Endodermal cell (in vitro differentiated cells): Measurements from ENCODE around the gene CRPPA. TPM values are rescaled to one million over a fixed set of nuclear protein-coding genes. Genes with fewer than 3 reads are reported as not detected.

Experiments used
- DNase-seq: peaks from one replicate; pipeline ENCODE4 v3.0.0-alpha.2; 2017
- H3K27ac ChIP-seq: 2 replicates; pipeline ENCODE4 v1.5.1; 2013; ENCODE audit warnings: mild to moderate bottlenecking, low read depth, low read length, moderate library complexity
- H3K27me3 ChIP-seq: 2 replicates; pipeline ENCODE4 v1.6.1; 2013; ENCODE audit warnings: mild to moderate bottlenecking, low read length, moderate library complexity; ENCODE audit not compliant: insufficient read depth, control insufficient read depth, poor library complexity, severe bottlenecking
- H3K36me3 ChIP-seq: 2 replicates; pipeline ENCODE4 v1.7.0; 2013; ENCODE audit warnings: mild to moderate bottlenecking, low read length, moderate library complexity; ENCODE audit not compliant: control insufficient read depth, insufficient read depth
- H3K4me1 ChIP-seq: one replicate; pipeline ENCODE4 v1.7.0; 2013; ENCODE audit warnings: low read length; ENCODE audit not compliant: control insufficient read depth, insufficient read depth
- H3K4me3 ChIP-seq: 2 replicates; pipeline ENCODE4 v1.5.1; 2013; ENCODE audit warnings: mild to moderate bottlenecking, low read length, moderate library complexity
- H3K9ac ChIP-seq: 2 replicates; pipeline ENCODE4 v1.6.1; 2013; ENCODE audit warnings: mild to moderate bottlenecking, low read length, moderate library complexity; ENCODE audit not compliant: poor library complexity, severe bottlenecking; ENCODE audit errors: extremely low read depth
- H3K9me3 ChIP-seq: 2 replicates; pipeline ENCODE4 v1.6.1; 2013; ENCODE audit warnings: mild to moderate bottlenecking, low read length, moderate library complexity; ENCODE audit not compliant: control insufficient read depth
- H3K27ac Mint-ChIP-seq: 2 replicates; pipeline ENCODE4 v1.8.0; 2020; ENCODE audit warnings: mixed read lengths
- H3K27me3 Mint-ChIP-seq: 2 replicates; pipeline ENCODE4 v1.8.0; 2021; ENCODE audit warnings: mild to moderate bottlenecking, mixed read lengths; ENCODE audit not compliant: insufficient read depth
- H3K36me3 Mint-ChIP-seq: 2 replicates; pipeline ENCODE4 v1.8.0; 2020; ENCODE audit warnings: low read depth, mixed read lengths
- H3K4me1 Mint-ChIP-seq: 2 replicates; pipeline ENCODE4 v1.8.0; 2020; ENCODE audit warnings: mixed read lengths
- H3K4me3 Mint-ChIP-seq: 2 replicates; pipeline ENCODE4 v1.8.0; 2020; ENCODE audit warnings: mild to moderate bottlenecking, moderate library complexity, mixed read lengths
- H3K9me3 Mint-ChIP-seq: 2 replicates; pipeline ENCODE4 v1.8.0; 2020; ENCODE audit warnings: mild to moderate bottlenecking, mixed read lengths
- CTCF ChIP-seq: fragments of 200-600 bp; sonication (generic); conservative IDR thresholded peaks from 2 replicates; pipeline ENCODE4 v1.5.0; 2021; ENCODE audit warnings: antibody characterized with exemption, mild to moderate bottlenecking
- WGBS, 2 experiments: methylation state at CpG; one replicate each; pipeline versions ENCODE4 v1.1.5 to v1.1.7; 2013; ENCODE audit warnings: missing lambda C conversion rate in 2 of 2, mixed read lengths in 1 of 2; ENCODE audit not compliant: insufficient coverage in 1 of 2, insufficient read length in 1 of 2; 5-methylcytosine and 5-hydroxymethylcytosine counted together
- long read RNA-seq, 4 experiments: library from polyadenylated mRNA in 2 of 4; library from RNA in 1 of 4; library from capped mRNA in 1 of 4; stranded (forward) in 3 of 4; unstranded in 1 of 4; transcript quantifications; one replicate each; pipeline ENCODE4 v2.0.0, GENCODE V29; 2020 to 2021; ENCODE audit warnings: inconsistent platforms in 1 of 4
- polyA plus RNA-seq, 2 experiments: library from polyadenylated mRNA; stranded (reverse); fragments of 50-300 nt; gene quantifications; one replicate each; pipeline ENCODE4 v1.2.3, GENCODE V29; 2013
- total RNA-seq, 2 donors: library from RNA; stranded (reverse); fragmentation: NEBNext Ultra II Directional in 1 of 2; extraction: Animal tissue kit (Norgen Biotek cat#: 25700) in 1 of 2; gene quantifications; 2 replicates in 1 of 2; 3 replicates in 1 of 2; pipeline ENCODE4 v1.2.1, GENCODE V29; 2021

Gene CRPPA
- 1 to 10 TPM; 3.7 to 5.4 TPM for total RNA-seq
- polyA plus RNA-seq (2013, experiment 1 of 2), result 1.0 TPM
- 1.0 TPM for polyA plus RNA-seq (2013, experiment 2 of 2)
- long read RNA-seq, experiment 1, full-length matches to known transcripts, result 1 of 1 reads
- long read RNA-seq, experiment 1, partial matches to known transcripts, result 0 of 1 reads
- long read RNA-seq, experiment 1, other reads (novel, unspliced or antisense), result 0 of 1 reads
- long read RNA-seq, experiment 2, full-length matches to known transcripts, result 1 of 6 reads
- long read RNA-seq, experiment 2, partial matches to known transcripts, result 0 of 6 reads
- long read RNA-seq, experiment 2, other reads (novel, unspliced or antisense), result 5 of 6 reads
- long read RNA-seq, experiment 3, full-length matches to known transcripts, result 3 of 4 reads
- long read RNA-seq, experiment 3, partial matches to known transcripts, result 0 of 4 reads
- long read RNA-seq, experiment 3, other reads (novel, unspliced or antisense), result 1 of 4 reads
- long read RNA-seq, experiment 4, full-length matches to known transcripts, result 1 of 1 reads
- long read RNA-seq, experiment 4, partial matches to known transcripts, result 0 of 1 reads
- long read RNA-seq, experiment 4, other reads (novel, unspliced or antisense), result 0 of 1 reads

- Histone ChIP-seq H3K36me3 (no peaks in the 10 kb centered on the region), H3K4me3 (peak within 1 kb of the TSS; percentile 67), H3K27me3 (no peaks in the 10 kb centered on the region), H3K9me3 (peaks cover 19% of the 10 kb centered on the region), H3K4me1 (no peaks in the 10 kb centered on the region), H3K9ac (peak within 1 kb of the TSS; percentile 45), H3K27ac (peak within 1 kb of the TSS; percentile 58)
- peak within 1 kb of the TSS; percentile 85 for H3K27ac Mint-ChIP-seq
- peak within 1 kb of the TSS; percentile 68 for H3K4me3 Mint-ChIP-seq
- peaks cover 5% of the 10 kb centered on the region for H3K27me3 Mint-ChIP-seq
- 13 to 17% methylated on average over 33 to 50 of the region's 50 CpGs for WGBS, 2 experiments
- DNase-seq, result peak; percentile 84
- H3K36me3 Mint-ChIP-seq, result no peaks in the 10 kb centered on the region
- H3K4me1 Mint-ChIP-seq, result peaks cover 23% of the 10 kb centered on the region
- no peak for TF ChIP-seq CTCF
- H3K9me3 Mint-ChIP-seq, result peaks cover 3% of the 10 kb centered on the region
These were observed at the start of gene CRPPA for GRCh38 chr7:16421333-16422102. Gene CRPPA, minus strand, starts transcription at chr7:16421538. Its CDS starts 216 bp downstream, at chr7:16421322.

- no peak for TF ChIP-seq CTCF
- H3K36me3 Mint-ChIP-seq, result no peaks in the 10 kb centered on the region
- Histone ChIP-seq H3K36me3 (no peaks in the 10 kb centered on the region), H3K27ac (no peak within 1 kb of the TSS), H3K4me1 (peaks cover 3% of the 10 kb centered on the region), H3K9ac (no peak within 1 kb of the TSS), H3K27me3 (no peaks in the 10 kb centered on the region), H3K9me3 (no peaks in the 10 kb centered on the region), H3K4me3 (peak within 1 kb of the TSS; percentile 23)
- H3K27ac Mint-ChIP-seq, result peak within 1 kb of the TSS; percentile 58
- DNase-seq, result peak; percentile 54
- peaks cover 18% of the 10 kb centered on the region for H3K4me1 Mint-ChIP-seq
- no peaks in the 10 kb centered on the region for H3K27me3 Mint-ChIP-seq
- WGBS, 2 experiments, result 57 to 65% methylated on average over 8 to 10 of the region's 10 CpGs
- no peaks in the 10 kb centered on the region for H3K9me3 Mint-ChIP-seq
- H3K4me3 Mint-ChIP-seq, result no peak within 1 kb of the TSS
These were observed 44.4 kb upstream of the CRPPA start, which contains the start of gene SOSTDC1 for GRCh38 chr7:16465469-16466361. Gene SOSTDC1, minus strand, starts transcription at chr7:16465738. Its CDS starts 70 bp downstream, at chr7:16465668.
